Activated naive CD4-positive, alpha-beta T cell treated with anti-CD3 and anti-CD28 coated beads, Interleukin-2, amount 50 U/mL, for 72 hours (primary cell): ENCODE results near the gene RCN1. TPM values are rescaled to one million over a fixed set of nuclear protein-coding genes. Genes with fewer than 3 reads are reported as not detected.

Experiments
- ATAC-seq, 2 donors: fragments of 150-1000 bp; cut with Tn5 transposase; 2 replicates each; pipeline ENCODE4 v1.10.0; 2021; ENCODE audit warnings: mild to moderate bottlenecking in 2 of 2, moderate library complexity in 2 of 2
- DNase-seq, 2 donors: peaks; one replicate each; pipeline ENCODE4 v3.0.0; 2021 to 2022; ENCODE audit warnings: low spot score in 2 of 2
- H3K27ac Mint-ChIP-seq, 2 donors: one replicate each; pipeline ENCODE4 v1.8.0; 2022; ENCODE audit warnings: mild to moderate bottlenecking in 2 of 2, mixed read lengths in 2 of 2
- H3K36me3 Mint-ChIP-seq, 2 donors: one replicate each; pipeline ENCODE4 v1.8.0; 2022; ENCODE audit warnings: mixed read lengths in 2 of 2
- H3K9me3 Mint-ChIP-seq, 2 donors: one replicate each; pipeline ENCODE4 v1.8.0; 2022; ENCODE audit warnings: mixed read lengths in 2 of 2
- total RNA-seq, 2 donors: library from RNA; stranded (reverse); gene quantifications; one replicate each; pipeline ENCODE4 v1.2.3, GENCODE V29; 2022

RCN1 gene
- total RNA-seq, 2 donors from 2014 or later, result 8.6 to 27.2 TPM

GRCh38 chr11:32070692-32071091 lies 20.2 kb upstream of the RCN1 start:
- no peaks in the 10 kb centered on the region for H3K36me3 Mint-ChIP-seq
- no peaks in the 10 kb centered on the region for H3K9me3 Mint-ChIP-seq
- no peak for DNase-seq
- no peak overlapping the region for H3K27ac Mint-ChIP-seq
- ATAC-seq, result no peak

DNA sequence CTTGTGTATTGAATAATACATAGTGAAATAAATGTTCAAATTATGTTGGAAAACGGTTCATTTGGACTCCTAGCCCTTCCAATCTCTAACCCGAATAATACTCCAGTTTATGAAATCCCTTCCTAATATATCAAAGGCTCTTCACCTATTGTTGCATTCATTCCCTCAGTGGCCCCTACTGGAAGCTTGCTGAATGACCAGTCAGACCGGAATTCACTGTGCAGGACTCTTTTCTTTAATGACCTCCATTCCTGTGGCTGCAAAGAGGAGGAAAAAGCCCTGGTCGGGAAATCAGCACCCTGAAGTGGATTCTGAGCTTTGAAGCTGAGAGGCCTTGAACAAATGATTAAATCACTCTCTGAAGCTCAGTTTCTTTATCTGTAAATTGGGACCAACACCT lies 19.1 kb upstream of the RCN1 start:
- Mint-ChIP-seq H3K27ac (no peak overlapping the region), H3K9me3 (peaks cover 0 to 6% of the 10 kb centered on the region in 2 donors), H3K36me3 (no peaks in the 10 kb centered on the region)
- DNase-seq (no peak), ATAC-seq (no peak)

DNA sequence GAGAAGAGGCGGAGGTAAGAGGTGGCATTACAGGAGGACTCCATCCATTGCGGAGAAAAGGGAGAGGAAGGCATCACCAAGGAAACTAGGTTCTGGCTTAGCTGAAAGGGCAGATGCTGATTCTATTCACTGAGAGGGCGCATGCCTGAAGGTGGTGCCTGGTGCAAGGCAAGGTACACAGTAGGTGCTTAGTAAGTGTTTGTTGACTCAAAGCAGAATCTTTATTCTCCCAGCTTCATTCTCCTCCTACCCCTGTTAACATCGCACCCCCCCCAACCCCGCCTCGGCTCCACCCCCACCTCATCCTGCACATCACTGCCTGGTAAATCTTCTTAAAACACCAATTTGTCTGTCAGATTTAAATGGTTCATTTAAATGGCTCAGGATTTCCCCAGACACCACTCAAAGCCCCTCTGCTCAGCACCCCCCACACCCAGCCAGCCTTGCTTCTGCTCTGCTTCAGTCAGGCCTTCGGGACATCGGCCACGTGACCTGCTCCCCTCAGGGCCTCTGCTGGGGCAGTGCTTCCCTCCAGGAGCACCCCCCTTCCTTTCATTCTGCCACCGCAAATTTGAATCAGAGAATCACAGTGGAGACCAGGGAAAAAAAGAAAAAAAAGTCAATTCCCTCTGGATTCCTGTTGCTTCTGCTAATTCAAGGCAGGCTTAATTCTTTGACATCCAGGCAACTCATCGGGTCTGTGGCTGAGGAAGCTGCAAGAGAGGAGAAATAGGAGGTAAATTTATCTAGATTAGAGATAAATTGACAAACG lies 17.8 kb upstream of the RCN1 start:
- Mint-ChIP-seq H3K27ac (no peak overlapping the region), H3K9me3 (peaks cover 6 to 8% of the 10 kb centered on the region in 2 donors), H3K36me3 (peaks cover 0 to 7% of the 10 kb centered on the region in 2 donors)
- ATAC-seq (no peak), DNase-seq (no peak)

- ATAC-seq (no peak), DNase-seq (no peak)
- Mint-ChIP-seq H3K27ac (no peak overlapping the region), H3K36me3 (peaks cover 0 to 7% of the 10 kb centered on the region in 2 donors), H3K9me3 (peaks cover 6 to 8% of the 10 kb centered on the region in 2 donors)
Measured at GRCh38 chr11:32073644-32074026, 17.2 kb upstream of the RCN1 start.

DNA sequence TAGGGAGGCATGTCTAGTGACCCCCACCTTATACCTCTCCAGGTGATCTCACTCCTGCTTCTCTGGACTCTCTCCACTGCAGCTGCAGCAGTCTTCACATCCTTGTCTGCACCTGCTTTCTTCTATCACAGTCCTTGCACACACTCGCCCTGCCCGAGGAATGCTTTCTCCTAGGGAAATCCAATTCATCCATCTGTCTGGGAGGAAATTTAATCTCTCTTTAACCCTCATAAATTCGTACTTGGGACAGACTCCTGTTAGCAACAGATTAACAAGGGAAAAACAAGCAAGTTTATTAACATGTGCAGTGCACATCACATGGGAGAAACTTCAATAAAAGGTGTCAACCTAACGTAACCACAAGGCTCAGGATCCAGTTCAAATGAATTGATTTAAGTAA lies 11.3 kb upstream of the RCN1 start:
- ATAC-seq (no peak), DNase-seq (no peak)
- Mint-ChIP-seq H3K36me3 (peaks cover 0 to 7% of the 10 kb centered on the region in 2 donors), H3K9me3 (peaks cover 6 to 8% of the 10 kb centered on the region in 2 donors), H3K27ac (no peak overlapping the region)

DNA sequence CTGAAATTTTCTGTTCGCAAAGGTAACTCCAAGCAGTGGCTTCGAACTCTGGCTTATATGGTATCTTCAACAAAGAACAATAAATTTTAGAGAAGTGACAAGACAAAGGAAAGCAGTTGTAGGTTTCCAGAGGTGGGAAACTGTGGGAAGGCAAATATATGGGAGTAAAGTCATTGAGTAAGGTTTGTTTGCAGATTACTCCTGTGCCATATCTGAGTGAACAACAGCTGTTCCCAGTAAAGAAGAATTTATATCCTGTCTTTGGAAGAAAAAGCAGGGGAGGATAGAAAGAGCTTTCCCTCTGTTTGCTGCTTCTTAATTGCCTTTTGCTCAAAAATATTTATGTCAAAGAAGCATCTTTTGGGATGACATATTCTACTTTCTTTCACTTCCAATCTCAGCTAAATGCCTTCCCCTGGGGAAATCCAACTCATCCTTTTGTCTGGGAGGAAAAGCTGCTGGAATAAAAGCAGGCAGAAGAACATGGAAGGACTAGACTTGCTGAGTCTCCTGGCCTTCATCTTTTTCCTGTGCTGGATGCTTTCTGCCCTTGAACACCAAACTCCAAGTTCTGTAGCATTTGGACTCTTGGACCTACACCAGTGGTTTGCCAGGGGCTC lies 10.4 kb upstream of the RCN1 start:
- DNase-seq (no peak), ATAC-seq (no peak)
- H3K27ac Mint-ChIP-seq, result no peak overlapping the region
- H3K36me3 Mint-ChIP-seq, result peaks cover 0 to 7% of the 10 kb centered on the region in 2 donors
- H3K9me3 Mint-ChIP-seq, result peaks cover 6 to 8% of the 10 kb centered on the region in 2 donors

GRCh38 chr11:32081129-32081641 lies 9.7 kb upstream of the RCN1 start:
- ATAC-seq (no peak), DNase-seq (no peak)
- Mint-ChIP-seq H3K27ac (no peak overlapping the region), H3K9me3 (peaks cover 3 to 8% of the 10 kb centered on the region in 2 donors), H3K36me3 (peaks cover 0 to 7% of the 10 kb centered on the region in 2 donors)

DNA sequence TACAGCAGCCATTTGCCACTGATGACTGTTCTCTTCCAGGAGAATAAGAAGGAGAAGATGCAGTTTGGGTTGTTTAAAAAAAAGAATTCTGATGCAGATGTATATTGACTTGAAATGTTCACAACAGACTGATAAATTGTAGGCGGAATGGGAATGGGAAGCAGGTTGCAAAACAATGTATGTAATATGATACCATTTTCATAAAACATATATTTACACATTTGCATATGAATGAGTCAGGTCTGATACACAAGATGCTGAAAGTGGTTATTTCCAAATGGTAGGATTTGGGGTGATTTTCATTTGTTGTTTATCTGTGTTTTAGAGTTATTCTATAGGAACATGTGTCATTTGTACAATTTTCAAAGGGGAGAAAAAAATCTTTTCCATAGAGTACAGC lies 9.0 kb upstream of the RCN1 start:
- H3K9me3 Mint-ChIP-seq, result peaks cover 0 to 10% of the 10 kb centered on the region in 2 donors
- H3K36me3 Mint-ChIP-seq, result peaks cover 0 to 7% of the 10 kb centered on the region in 2 donors
- H3K27ac Mint-ChIP-seq, result no peak overlapping the region
- DNase-seq (no peak), ATAC-seq (no peak)

DNA sequence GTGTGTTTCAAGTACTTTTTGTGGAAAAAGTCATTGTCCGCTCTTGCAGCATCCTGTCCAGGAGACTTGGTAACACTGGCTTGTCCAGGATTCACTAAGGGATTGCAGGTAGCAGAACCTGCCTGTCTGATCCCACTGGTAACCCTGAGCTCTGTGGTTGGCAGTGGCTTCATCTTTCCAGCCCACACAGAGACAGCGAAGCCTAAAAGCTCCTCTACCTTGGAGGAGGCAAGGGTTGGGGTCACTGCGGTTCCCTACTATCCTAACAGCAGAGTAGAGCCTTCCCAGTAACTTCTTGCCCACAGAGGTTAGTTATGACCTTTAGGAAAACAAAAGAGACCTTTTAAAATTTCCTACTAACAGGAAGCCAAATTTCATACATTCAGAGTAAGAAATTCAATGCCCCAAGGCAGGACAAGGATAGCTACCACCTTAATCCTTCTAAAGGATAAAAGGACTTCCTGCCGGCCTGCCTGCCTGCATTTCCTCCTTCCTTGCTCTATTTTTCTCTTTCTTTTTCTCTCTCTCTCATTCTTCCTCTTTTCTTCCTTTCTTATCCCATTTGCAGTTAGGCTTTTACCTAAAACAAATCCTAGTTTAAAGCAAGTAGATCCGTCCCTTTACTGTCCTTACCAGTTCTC lies 8.4 kb upstream of the RCN1 start:
- H3K9me3 Mint-ChIP-seq, result peaks cover 0 to 11% of the 10 kb centered on the region in 2 donors
- ATAC-seq, result no peak
- H3K36me3 Mint-ChIP-seq, result peaks cover 0 to 4% of the 10 kb centered on the region in 2 donors
- no peak for DNase-seq
- H3K27ac Mint-ChIP-seq, result no peak overlapping the region

GRCh38 chr11:32087597-32087996 lies 3.3 kb upstream of the RCN1 start:
- peaks cover 0 to 2% of the 10 kb centered on the region in 2 donors for H3K36me3 Mint-ChIP-seq
- H3K27ac Mint-ChIP-seq, result peak overlapping the region in 1 of 2 donors; percentile 56
- peak in 1 of 2 donors; percentile 5 for ATAC-seq

DNA sequence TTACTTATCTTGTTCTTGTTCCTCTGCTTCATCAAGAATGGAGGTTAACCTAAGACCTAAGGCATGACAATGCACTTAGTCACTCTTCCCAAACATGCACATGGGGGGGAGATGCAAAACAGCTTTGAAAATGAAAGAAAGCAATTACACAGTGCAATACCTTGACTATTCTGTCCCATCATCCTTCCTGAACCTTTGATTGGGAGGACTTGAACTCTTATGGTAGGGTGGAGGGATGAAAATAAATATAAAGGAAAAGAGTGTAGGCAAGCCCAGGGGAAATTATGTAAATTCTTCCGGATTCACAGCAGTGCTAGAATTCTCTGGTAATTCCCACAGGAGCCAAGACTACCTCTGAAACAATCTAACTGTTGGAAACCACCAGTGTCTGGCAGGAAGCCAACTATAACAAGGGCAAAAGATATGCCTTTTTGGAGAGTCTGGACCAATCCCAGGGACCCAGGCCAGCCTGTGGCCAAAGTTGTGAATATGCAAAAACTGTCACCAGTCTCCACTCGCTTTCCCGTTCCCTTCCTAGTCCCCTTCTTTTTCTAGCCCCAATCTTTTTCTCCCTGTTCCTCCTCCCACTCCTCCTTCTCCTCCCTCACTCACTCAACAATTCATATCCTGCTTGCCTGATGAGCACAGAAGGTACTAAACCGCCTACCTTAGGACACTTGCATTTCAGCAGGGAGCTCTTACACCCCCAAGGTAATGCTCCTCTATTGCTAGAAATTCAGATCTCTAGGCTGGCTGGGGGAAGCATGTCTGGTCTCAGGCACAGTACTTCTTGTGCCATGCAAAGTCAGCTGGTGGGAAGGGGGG lies 2.5 kb upstream of the RCN1 start:
- H3K27ac Mint-ChIP-seq, result peak overlapping the region in 1 of 2 donors; percentile 56
- ATAC-seq (peak; percentile 31 to 75), DNase-seq (no peak)
- peaks cover 0 to 9% of the 10 kb centered on the region in 2 donors for H3K36me3 Mint-ChIP-seq
- H3K9me3 Mint-ChIP-seq, result peaks cover 0 to 8% of the 10 kb centered on the region in 2 donors

More at GRCh38 chr11:32087597-32087996, 3.3 kb upstream of the RCN1 start:
- H3K9me3 Mint-ChIP-seq, result peaks cover 0 to 8% of the 10 kb centered on the region in 2 donors
- DNase-seq, result no peak

- ATAC-seq, result no peak
- no peaks in the 10 kb centered on the region for H3K9me3 Mint-ChIP-seq
- DNase-seq, result no peak
- peaks cover 10 to 28% of the 10 kb centered on the region in 2 donors for H3K36me3 Mint-ChIP-seq
- H3K27ac Mint-ChIP-seq, result peak overlapping the region; percentile 76 to 88
Measured at GRCh38 chr11:32092581-32093170, 1.8 kb downstream of the RCN1 start.

DNA sequence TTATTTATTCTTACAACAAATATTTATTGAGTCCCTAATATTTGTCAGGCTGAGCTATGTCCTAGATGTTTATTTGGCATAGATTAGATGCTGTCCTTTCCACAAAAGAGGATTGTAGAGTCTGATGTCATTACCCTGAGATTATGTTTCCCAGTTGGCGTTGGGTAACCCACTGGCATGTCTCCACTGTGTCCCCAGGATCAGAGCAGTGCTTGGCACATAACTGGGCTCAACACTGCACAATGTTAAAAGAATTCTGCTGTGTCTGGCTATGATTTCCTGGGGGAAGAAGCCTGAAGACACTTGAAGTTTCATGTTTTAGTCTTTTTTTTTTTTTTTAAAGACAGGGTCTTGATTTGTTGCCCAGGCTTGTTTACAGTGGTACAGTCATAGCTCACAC lies 4.0 kb downstream of the RCN1 start:
- Mint-ChIP-seq H3K36me3 (peaks cover 33 to 47% of the 10 kb centered on the region in 2 donors), H3K27ac (no peak overlapping the region), H3K9me3 (no peaks in the 10 kb centered on the region)
- no peak for ATAC-seq
- DNase-seq, result no peak

DNA sequence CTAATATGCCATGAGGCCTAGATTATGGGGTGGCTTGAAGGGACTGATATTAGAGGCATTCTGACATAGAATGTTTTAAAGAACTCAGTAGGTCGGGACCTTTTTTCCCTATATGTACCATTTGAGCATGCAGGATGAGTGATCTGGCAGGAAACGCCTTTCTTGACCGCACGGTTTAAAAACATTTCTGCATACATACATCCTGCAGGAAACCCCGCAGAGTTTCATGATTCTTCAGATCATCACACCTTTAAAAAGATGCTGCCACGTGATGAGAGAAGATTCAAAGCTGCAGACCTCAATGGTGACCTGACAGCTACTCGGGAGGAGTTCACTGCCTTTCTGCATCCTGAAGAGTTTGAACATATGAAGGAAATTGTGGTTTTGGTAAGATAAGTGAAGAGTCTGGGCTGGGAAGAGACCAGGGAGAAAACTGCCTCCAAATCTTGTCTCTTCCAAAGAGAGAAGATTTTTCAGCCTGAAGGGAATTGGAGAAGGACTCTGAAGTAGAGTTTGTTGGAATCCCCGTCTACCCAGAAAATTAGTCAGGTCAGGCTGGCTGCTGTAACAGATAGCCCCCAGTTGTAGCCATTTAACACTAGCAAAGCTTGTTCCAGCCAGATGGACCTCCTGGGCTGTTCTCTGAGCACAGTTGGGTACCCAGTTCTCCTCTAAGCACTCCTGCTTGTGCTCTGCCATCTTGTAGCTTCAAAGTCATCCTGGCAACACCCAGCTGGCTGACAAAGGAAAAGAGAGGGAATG lies 7.4 kb downstream of the RCN1 start:
- peak; percentile 13 to 41 for ATAC-seq
- Mint-ChIP-seq H3K36me3 (peaks cover 45 to 53% of the 10 kb centered on the region in 2 donors), H3K27ac (no peak overlapping the region), H3K9me3 (no peaks in the 10 kb centered on the region)
- no peak for DNase-seq

- ATAC-seq (no peak), DNase-seq (no peak)
- no peaks in the 10 kb centered on the region for H3K9me3 Mint-ChIP-seq
- H3K36me3 Mint-ChIP-seq, result peaks cover 51 to 52% of the 10 kb centered on the region in 2 donors
- no peak overlapping the region for H3K27ac Mint-ChIP-seq
Measured at GRCh38 chr11:32099516-32099915, 8.6 kb downstream of the RCN1 start.
